SK-N-MC (cell line): ENCODE results near the gene KLHDC7A.

Experiments used
- EZH2 ChIP-seq: fragments of 200-600 bp; sonication (generic); IDR thresholded peaks from one replicate; pipeline ENCODE4 v1.6.1; 2017; ENCODE audit warnings: antibody characterized with exemption
- FOXP2 ChIP-seq: optimal IDR thresholded peaks from 2 replicates; pipeline ENCODE3; 2011; ENCODE audit warnings: mild to moderate bottlenecking, moderate library complexity; ENCODE audit not compliant: insufficient read depth; ENCODE audit errors: extremely low read length, control extremely low read depth
- POLR2AphosphoS5 ChIP-seq: IDR thresholded peaks from 2 replicates; pipeline ENCODE4 v1.6.1; 2012; ENCODE audit warnings: mild to moderate bottlenecking, low read depth, low read length, borderline replicate concordance

DNA sequence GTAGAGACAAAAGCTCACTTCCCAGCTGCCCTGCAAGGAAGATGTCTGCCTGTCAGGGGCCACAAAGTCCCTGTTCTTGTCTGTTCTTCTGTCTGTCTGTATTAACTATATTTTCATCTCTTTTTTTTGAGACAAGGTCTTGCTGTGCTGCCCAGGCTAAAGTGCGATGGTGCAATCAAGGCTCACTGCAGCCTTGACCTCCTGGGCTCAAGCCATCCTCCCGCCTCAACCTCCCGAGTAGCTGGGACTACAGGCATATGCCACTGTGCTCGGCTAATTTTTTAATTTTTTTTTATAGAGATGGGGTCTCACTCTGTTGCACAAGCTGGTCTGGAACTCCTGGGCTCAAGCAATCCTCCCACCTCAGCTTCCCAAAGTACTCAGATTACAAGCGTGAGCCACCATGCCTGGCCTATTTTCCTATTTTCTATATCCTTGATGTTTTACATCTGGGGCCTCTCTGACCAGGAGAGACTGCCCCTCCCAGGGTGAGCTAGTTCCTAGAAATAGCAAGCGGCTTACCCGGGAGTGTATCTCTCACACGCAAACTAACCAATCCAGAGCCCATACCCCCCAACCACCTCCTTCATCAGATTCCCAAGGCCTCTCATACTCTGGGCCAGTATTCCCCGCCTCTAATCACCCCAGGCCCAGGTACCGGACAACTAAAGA is 5.4 kb upstream of the KLHDC7A start:
- TF ChIP-seq EZH2 (no peak), POLR2AphosphoS5 (no peak), FOXP2 (no peak)
